ENCODE results near the gene SMIM26.
A peak's percentile ranks its signal among the peaks of the same experiment; 100 is the strongest.

SMIM26 gene

DNA sequence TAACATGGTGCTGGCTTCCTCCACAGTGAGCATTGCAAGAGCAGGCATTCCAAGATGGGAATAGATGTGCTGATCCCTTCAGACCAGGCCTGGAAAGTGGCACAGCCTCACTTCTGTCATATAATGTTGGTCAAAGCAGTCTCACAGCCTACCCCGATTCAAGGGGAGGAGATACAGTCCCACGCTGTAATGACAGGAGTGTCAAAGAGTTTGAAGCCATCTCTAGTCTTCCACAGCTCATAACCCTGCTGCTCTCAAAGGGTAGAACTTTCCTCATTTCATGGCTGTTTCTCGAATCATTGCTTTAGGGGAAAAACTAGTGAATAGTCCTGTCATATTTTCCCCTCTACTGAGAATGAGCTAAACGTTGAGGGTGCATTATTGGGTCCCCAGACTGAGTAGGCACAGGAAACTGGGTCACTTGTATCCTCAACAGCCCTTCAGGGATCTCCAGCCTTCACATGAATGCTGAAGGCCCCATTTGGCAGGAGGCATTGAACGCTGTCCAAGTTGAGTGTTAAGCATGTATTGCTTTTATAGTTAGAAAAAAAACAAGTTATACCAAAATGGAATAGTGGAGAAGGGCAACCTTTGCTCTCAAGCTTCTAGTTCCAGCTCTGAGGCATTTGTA lies 47.9 kb downstream of the SMIM26 start:
- Histone ChIP-seq H3K27me3 (no peaks in the 10 kb centered on the region), H3K27ac (peak overlapping the region in 1 of 2 donors; percentile 41), H3K4me3 (no peak overlapping the region), H3K36me3 (peaks cover 3 to 11% (median 5%) of the 10 kb centered on the region in 3 donors), H3K9me3 (no peaks in the 10 kb centered on the region), H3K4me1 (peaks cover 0 to 11% (median 8%) of the 10 kb centered on the region in 4 donors)
- no peak for DNase-seq
- intact Hi-C loops (cut with DNase I; ENCODE audit: low total_unique reads): no loop called here
- TF ChIP-seq, protein P1, sequence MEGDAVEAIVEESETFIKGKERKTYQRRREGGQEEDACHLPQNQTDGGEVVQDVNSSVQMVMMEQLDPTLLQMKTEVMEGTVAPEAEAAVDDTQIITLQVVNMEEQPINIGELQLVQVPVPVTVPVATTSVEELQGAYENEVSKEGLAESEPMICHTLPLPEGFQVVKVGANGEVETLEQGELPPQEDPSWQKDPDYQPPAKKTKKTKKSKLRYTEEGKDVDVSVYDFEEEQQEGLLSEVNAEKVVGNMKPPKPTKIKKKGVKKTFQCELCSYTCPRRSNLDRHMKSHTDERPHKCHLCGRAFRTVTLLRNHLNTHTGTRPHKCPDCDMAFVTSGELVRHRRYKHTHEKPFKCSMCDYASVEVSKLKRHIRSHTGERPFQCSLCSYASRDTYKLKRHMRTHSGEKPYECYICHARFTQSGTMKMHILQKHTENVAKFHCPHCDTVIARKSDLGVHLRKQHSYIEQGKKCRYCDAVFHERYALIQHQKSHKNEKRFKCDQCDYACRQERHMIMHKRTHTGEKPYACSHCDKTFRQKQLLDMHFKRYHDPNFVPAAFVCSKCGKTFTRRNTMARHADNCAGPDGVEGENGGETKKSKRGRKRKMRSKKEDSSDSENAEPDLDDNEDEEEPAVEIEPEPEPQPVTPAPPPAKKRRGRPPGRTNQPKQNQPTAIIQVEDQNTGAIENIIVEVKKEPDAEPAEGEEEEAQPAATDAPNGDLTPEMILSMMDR (IDR thresholded peaks at IDR 0.05): no peak

Data from tibial artery (tissue), 4 donors.